Myocyte (in vitro differentiated cells): ENCODE results near the gene RPS6KA3. TPM values are rescaled to one million over a fixed set of nuclear protein-coding genes. Genes with fewer than 3 reads are reported as not detected.
A peak's percentile ranks its signal among the peaks of the same experiment; 100 is the strongest.
"Not testable (repeated sequence)": the region's sequence is repeated elsewhere in the genome, so short reads cannot be mapped to it uniquely, and the experiment has no call there.

Experiments used
- DNase-seq: peaks from one replicate; pipeline ENCODE4 v3.0.0-alpha.2; 2012; ENCODE audit warnings: low read depth
- total RNA-seq: library from RNA; depleted of rRNA; stranded (reverse); fragments of >200 nt; gene quantifications from 2 replicates; pipeline ENCODE4 v1.2.3, GENCODE V29; 2014

RPS6KA3 gene
- total RNA-seq, 1 donor from 2014 or later, result 39.9 TPM

GRCh38 chrX:20224814-20225487 is 41.8 kb downstream of the RPS6KA3 start:
- DNase-seq, result no peak

GRCh38 chrX:20221902-20222301 is 44.8 kb downstream of the RPS6KA3 start:
- DNase-seq, result no peak

- DNase-seq, result peak; percentile 32
Measured at GRCh38 chrX:20218836-20219505, 47.7 kb downstream of the RPS6KA3 start.

- DNase-seq, result no peak
Measured at GRCh38 chrX:20217906-20218305, 48.8 kb downstream of the RPS6KA3 start.

- peak; percentile 30 for DNase-seq
Measured at GRCh38 chrX:20217271-20217670, 49.4 kb downstream of the RPS6KA3 start.

GRCh38 chrX:20215565-20215964 is 51.1 kb downstream of the RPS6KA3 start:
- DNase-seq, result peak; percentile 12

GRCh38 chrX:20212486-20213089 is 54.1 kb downstream of the RPS6KA3 start:
- DNase-seq, result no peak

- no peak for DNase-seq
Measured at GRCh38 chrX:20211261-20211786, 55.4 kb downstream of the RPS6KA3 start.

- peak; percentile 44 for DNase-seq
Measured at GRCh38 chrX:20205927-20206708, 60.6 kb downstream of the RPS6KA3 start.

GRCh38 chrX:20204351-20204750 is 62.4 kb downstream of the RPS6KA3 start:
- no peak for DNase-seq

- no peak for DNase-seq
Measured at GRCh38 chrX:20197641-20198210, 69.0 kb downstream of the RPS6KA3 start.

GRCh38 chrX:20189171-20189570 is 77.5 kb downstream of the RPS6KA3 start:
- no peak for DNase-seq

GRCh38 chrX:20181598-20182329 is 84.9 kb downstream of the RPS6KA3 start:
- DNase-seq, result no peak

GRCh38 chrX:20177093-20177492 is 89.6 kb downstream of the RPS6KA3 start:
- no peak for DNase-seq

- no peak for DNase-seq
Measured at GRCh38 chrX:20173856-20174255, 92.9 kb downstream of the RPS6KA3 start.

- no peak for DNase-seq
Measured at GRCh38 chrX:20173313-20173712, 93.4 kb downstream of the RPS6KA3 start.

- no peak for DNase-seq
Measured at GRCh38 chrX:20171887-20172286, 94.8 kb downstream of the RPS6KA3 start.

- DNase-seq, result not testable (repeated sequence)
Measured at GRCh38 chrX:20162516-20162915, 104.2 kb downstream of the RPS6KA3 start.

- DNase-seq, result no peak
Measured at GRCh38 chrX:20159797-20160385, 106.8 kb downstream of the RPS6KA3 start.

GRCh38 chrX:20151689-20152088 is 115.0 kb downstream of the RPS6KA3 start:
- DNase-seq, result no peak
